ENCODE measurements around the gene PCNX1. TPM values are rescaled to one million over a fixed set of nuclear protein-coding genes. Genes with fewer than 3 reads are reported as not detected.

PCNX1 gene
- total RNA-seq, 1 experiment from 2014 or later: 48.0 TPM

- Histone ChIP-seq H3K79me1 (ENCODE audit: insufficient read depth, low read depth, low read length, poor library complexity, severe bottlenecking) (no peaks in the 10 kb centered on the region), H2BK15ac (ENCODE audit: low read depth, low read length) (no peak overlapping the region), H2BK20ac (ENCODE audit: low read depth, low read length, poor library complexity, severe bottlenecking) (no peak overlapping the region), H2AK5ac (ENCODE audit: insufficient read length, low read length) (no peak overlapping the region), H3K9ac (ENCODE audit: extremely low read depth, insufficient read length, low read length) (no peak overlapping the region), H4K91ac (ENCODE audit: insufficient read length, low read depth, low read length) (no peak overlapping the region), H3K4me2 (ENCODE audit: insufficient read depth, insufficient read length, low read length) (no peak overlapping the region), H3K27ac (ENCODE audit: insufficient read length, low read depth, low read length) (no peak overlapping the region), H3T11ph (ENCODE audit: low read length) (no peak overlapping the region), H3K23ac (ENCODE audit: insufficient read length, low read depth, low read length) (no peak overlapping the region), H4K8ac (replicated peaks; ENCODE audit: insufficient read length, low read depth, low read length) (no peak overlapping the region), H3K23me2 (ENCODE audit: insufficient read length, low read depth, low read length, poor library complexity, severe bottlenecking) (no peaks in the 10 kb centered on the region), H2BK12ac (ENCODE audit: insufficient read length, low read depth, low read length) (no peak overlapping the region), H2BK5ac (ENCODE audit: insufficient read length, low read length) (no peak overlapping the region), H2AFZ (ENCODE audit: low read length) (no peak overlapping the region), H3K18ac (ENCODE audit: insufficient read length, low read depth, low read length) (no peak overlapping the region), H3K56ac (ENCODE audit: insufficient read length, low read depth, low read length) (no peak overlapping the region), H4K20me1 (ENCODE audit: control insufficient read depth, insufficient read depth, insufficient read length) (no peaks in the 10 kb centered on the region), H3K27me3 (ENCODE audit: insufficient read depth, low read length) (no peaks in the 10 kb centered on the region), H3K14ac (ENCODE audit: insufficient read depth, low read length) (no peak overlapping the region), H4K5ac (ENCODE audit: insufficient read length, low read depth, low read length) (no peak overlapping the region), H3K79me2 (ENCODE audit: insufficient read depth, low read length) (no peaks in the 10 kb centered on the region), H3K4ac (ENCODE audit: low read depth, low read length) (no peak overlapping the region), H3K9me3 (ENCODE audit: control insufficient read depth, low read depth, low read length) (no peaks in the 10 kb centered on the region), H3K4me1 (ENCODE audit: insufficient read depth, low read length) (no peaks in the 10 kb centered on the region), H2BK120ac (ENCODE audit: low read depth, low read length, poor library complexity, severe bottlenecking) (no peak overlapping the region)
- no CpG with 5 or more reads among the region's 7 CpGs for WGBS (ENCODE audit: extremely low coverage, insufficient read length, low lambda C conversion rate)
- H3K36me3 Mint-ChIP-seq (ENCODE audit: insufficient read depth in 1 of 3, low read depth in 3 of 3): no peaks in the 10 kb centered on the region
- H3K9me3 Mint-ChIP-seq: no peaks in the 10 kb centered on the region
- no peak for DNase-seq
- H3K4me3 Mint-ChIP-seq: no peak overlapping the region
- H3K27ac Mint-ChIP-seq: no peak overlapping the region
- no peak for TF ChIP-seq CTCF (conservative IDR thresholded peaks at IDR 0.05)
- no peaks in the 10 kb centered on the region; the same call in 1 of the 2 replicates for H3K27me3 Mint-ChIP-seq (ENCODE audit: low read depth)
- peaks cover 12% of the 10 kb centered on the region in 2 experiments for H3K4me1 Mint-ChIP-seq
These were observed 25.6 kb upstream of the PCNX1 start for GRCh38 chr14:70881549-70882177.

Measured in H9 (cell line).